ENCODE results near the gene POMT2.

POMT2 gene

DNA sequence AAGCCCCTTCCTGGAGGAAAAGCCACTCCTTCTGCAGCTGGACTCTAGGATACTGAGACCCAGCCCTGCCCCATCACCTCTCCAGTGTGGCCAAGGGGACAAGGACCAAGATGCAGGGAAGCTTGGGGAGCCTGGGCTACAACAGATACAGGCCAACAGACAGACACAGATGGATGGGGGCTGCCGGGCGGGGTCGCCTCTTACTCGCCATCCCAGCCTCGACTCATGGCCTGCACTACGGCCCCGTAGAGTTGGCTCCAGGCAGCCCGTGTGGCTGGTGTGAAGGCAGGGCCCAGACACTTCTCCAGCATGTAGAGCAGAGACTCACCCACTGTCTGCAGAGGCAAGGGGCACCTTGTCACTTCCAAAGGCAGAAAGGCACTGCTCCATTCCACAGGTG lies 54.3 kb downstream of the POMT2 start:
- no peak for DNase-seq (ENCODE audit: low read depth in 2 of 2)

DNA sequence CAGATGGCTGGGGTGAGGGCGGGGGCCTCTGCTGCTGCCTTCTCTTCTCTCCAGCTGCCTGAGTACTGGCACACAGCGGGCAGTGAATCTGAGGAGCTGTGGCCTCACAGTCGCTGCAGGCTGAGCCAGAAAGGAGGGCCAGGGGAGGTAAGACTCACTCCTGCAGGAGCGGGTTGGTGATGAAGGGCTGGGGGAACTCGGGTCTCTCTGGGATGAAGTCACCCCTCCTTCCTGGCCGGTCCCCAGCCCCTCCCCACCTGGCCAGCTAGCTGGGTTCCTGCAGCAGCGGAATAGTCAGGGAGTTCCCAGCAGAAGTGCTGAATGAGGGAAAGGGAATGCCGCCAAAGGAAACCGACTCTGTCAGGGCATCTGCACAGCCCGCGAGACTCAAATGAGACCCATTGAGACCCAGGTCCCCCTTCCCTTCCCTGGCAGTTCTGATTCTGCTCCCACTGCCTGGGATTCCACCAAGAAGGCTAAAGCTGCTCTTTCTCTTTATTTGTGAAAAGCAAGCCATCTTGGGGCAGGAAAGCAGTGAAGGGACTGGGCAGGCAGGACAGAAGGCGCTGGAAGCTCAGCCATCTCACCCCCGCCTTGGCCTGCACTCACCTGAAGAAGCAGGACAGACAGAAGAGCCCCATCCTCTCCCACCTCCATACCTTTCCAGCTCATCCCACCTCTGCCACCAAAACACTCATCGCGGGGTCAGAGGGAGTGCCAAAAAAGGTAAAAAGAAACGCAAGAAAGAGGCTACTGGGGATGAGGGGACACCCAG lies 54.9 kb downstream of the POMT2 start:
- DNase-seq (ENCODE audit: low read depth in 2 of 2) = no peak

DNA sequence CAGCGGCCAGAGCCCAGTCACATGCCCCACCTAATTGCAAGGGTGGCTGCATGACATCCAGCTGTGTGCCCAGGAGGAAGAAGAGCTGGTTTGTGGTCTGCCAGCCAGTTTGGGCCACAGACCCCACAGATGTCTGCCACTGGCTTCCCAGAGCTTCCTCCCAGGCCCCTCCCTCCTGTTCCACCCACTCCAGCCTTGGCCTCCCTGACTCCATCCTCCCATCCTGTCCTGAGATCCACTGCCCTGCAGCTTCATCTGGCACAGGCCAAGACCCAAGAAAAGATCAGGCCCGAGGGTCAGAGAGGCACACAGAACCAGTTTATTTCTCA lies 55.5 kb downstream of the POMT2 start:
- DNase-seq (ENCODE audit: low read depth in 2 of 2) = no peak

DNA sequence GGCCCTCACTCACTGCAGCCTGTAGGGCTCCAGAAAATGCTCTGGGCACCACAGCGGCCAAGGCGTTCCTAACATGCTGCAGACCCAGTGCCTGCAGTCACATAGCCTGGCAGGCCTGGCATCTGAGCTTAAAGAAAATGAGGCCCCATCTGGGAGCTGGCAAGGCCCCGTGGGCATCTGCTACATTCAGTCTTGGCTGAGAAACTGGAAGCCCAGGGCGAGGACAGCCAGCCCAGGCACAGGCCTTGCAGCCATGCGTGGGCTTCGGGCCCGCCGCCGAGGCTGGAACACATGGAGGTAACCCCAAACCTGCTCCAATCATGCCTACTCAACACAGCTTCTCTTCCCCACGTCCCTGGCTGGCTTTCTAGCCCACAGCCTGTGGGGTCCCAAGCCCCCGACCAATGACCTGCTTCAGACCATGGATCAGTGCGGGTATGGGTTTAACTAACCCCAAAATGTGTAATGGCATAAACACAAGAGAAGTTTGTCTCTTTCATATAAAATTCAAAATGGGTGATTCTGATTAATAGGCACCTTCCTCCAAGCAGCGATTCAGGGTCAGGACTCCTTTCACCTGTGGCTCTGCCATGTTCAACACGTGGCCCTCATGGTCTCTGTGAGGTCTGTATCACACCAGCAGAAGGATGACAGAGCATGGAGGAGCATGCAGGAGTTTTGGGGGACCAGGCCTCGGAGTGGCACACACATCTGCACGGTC lies 56.1 kb downstream of the POMT2 start:
- DNase-seq (ENCODE audit: low read depth in 2 of 2) = no peak

DNA sequence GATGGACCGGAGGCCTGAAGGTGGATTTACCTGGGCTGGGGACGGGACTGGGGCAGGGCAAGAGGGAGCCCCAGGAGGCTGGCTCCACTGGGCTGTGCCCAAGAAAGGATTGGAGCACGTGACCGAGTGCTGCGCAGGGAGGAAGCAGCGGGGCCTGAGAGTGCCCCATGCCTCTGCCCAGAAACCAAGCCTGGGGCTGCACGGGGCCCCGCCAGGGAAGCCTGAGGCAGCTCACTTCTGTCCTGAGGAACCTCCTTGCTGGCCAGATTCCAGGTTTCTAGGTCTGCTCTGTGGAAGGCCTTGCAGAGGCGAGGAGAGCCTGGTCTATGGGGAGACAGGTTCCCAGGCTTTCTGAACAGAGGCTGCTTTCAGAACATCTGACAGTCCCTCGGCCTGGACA lies 60.1 kb downstream of the POMT2 start:
- DNase-seq (ENCODE audit: low read depth in 2 of 2) = no peak

DNA sequence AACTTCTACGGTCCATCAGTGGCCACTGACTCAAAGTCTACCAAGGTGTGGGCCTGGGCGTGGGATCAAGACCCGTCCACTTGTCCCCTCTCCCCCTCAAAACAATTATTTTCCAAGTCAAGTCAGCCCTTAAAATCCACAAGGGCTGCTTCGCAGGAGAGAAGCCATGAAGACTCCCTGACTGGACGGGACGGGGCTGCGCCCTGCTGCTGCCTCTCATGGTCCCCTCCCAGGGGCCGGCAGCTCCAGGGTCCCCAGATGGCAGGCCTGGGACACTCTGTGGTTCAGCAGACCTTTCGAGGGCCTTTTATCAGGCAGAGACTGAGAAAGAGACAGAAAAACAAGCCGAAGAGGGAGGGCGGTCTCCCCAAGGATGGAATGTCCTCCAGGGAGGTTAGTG lies 60.5 kb downstream of the POMT2 start:
- DNase-seq (ENCODE audit: low read depth in 2 of 2) = no peak

DNA sequence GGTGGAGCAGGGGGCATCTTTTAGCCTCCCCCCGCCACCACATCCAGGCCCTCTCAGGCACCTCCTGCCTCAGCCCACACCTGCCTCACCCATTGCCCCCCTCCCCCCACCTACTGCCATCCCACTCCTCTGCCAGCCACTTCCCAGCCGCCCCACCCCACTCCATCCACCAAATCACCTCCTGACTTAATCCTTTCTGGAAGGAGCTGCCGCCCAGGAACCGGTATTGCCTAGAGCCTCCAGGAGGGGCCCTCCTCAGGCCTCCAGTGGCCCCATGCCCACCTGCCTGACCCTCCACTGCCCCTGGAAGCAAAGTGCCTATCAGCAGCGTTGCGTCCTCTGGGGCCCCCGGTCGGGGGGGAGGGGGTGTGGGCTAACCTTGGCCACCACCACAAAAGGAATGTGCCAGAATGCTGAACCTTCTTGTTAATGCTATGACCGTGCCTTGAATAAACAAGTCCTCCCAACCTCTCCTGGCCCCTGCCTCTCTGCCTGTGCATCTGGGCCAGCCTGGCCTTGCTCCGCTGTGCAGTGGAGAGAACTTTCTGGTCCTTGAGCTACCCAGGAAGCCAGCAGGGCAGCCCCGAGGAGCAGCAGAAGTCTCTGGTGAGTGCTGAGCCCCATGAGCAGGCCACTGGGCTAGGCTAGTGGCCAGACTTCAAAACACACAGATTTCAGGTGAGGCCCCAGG lies 61.5 kb downstream of the POMT2 start:
- no peak for DNase-seq (ENCODE audit: low read depth in 2 of 2)

DNA sequence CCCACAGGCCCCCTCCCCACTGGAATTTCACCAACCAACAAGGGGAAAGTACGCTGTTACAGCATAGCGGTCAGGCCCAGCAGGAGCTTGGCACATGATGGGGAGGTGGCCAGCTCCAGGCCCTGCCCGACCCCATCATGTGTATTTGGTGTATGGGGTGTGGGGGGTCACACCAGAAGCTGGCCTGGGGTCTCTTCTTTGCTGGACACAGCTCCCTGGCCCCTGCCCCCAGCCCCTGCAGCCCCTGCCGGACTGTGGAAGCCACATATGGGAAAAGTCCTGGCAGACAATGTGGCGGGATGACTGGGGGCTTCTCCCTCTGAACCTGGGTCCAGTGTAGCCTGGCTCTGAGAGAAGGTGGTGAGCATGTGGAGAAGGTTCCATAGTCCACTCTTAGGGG lies 62.1 kb downstream of the POMT2 start:
- no peak for DNase-seq (ENCODE audit: low read depth in 2 of 2)

DNA sequence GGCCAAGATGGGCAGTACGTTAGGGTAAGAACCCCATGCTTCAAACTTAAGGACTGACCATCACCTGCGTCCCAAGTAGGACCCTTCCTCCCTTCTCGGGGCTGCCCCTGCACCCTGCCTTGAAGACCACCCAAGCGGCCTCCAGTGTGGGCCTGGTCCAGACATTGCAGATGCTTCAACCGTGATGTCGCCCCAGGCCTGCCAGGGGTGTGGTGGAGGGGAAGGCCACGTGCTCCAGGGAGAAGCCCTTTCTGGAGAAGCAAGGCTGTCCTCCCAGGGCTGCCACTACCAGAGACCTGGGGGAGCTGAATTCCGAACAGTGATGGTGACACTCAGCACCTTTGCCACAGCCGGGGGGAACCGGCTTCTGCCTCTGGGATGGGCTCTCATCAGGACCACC lies 63.0 kb downstream of the POMT2 start:
- no peak for DNase-seq (ENCODE audit: low read depth in 2 of 2)

DNA sequence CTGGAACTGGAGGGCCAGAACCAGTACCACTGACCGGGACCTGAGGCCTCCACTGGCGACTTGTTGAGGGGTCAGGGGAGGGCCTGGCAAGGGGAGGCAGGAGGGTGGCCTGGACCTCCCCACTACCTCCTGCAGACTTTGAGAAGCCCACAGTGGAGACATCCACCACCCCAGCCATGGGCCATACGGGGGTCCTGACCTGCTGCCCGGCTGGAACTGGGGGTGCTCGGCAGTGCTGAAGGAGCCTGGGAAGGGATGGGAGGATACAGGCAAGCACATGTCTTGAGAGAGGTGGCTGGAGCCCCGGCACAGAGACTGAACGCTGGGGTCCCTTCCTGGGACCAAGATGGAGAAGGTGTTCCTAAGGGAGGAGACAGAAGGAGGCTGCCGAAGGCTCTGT lies 64.0 kb downstream of the POMT2 start:
- DNase-seq (ENCODE audit: low read depth in 2 of 2) = no peak

DNA sequence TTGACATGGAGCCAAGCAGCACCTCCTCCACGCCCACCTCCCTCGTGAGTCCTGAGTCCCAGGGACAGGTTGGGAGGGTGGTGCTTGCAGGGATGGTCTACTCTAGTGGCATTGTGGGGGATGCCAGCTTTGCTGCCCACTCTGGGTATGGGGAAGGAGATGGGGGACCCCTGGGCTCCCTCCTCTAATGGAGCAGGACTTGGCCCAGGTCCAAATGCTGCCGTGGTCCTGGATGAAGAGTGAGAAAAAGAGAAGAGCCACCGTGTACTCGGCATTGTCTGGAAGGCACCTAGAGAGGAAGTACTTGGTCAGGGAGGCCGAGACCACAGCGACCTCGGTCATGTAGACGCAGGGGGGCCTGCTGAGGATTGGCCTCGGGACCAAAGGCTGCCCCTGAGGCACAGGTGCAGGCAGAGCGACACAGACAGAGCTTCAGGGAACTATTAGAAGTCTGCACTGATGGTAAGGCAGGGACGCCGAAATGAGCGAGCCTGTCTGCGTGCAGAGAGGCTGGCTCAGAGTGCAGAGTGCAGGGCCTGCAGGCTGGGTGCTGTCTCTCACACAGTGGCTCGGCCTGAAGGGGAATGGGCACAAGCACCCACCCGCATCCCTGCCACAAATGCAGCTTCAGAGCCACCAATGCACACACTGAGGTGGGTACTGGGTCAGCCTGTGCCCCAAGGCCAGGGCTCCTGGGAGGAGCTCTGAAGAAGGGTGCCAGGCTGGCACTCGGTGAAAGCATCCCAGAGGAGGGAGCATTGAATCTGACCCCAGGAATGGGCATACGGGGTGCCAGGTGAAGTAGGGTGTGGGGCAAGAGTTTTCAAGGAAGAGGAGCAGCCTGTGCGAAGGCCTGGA lies 67.1 kb downstream of the POMT2 start:
- no peak for DNase-seq (ENCODE audit: low read depth in 2 of 2)

DNA sequence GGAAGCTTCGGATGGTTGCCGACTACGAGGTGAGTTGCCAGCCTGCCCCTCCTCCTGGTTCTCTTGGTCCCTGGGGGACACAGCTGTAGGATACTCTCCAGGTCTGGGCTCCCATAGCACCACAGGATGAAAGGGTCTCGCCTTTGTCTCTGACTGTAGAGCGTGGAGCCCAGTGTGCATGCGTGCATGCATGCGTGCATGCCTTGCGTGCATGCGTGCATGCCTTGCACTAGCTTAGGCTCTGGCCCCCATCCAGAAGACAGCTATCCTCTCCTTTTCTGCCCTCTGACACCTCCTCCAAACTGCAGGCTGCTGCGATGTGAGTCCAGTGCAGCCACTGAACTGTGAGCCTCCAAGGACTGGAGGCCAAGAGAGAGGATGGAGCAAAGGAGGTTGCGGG lies 68.8 kb downstream of the POMT2 start:
- DNase-seq (ENCODE audit: low read depth in 2 of 2) = no peak

DNA sequence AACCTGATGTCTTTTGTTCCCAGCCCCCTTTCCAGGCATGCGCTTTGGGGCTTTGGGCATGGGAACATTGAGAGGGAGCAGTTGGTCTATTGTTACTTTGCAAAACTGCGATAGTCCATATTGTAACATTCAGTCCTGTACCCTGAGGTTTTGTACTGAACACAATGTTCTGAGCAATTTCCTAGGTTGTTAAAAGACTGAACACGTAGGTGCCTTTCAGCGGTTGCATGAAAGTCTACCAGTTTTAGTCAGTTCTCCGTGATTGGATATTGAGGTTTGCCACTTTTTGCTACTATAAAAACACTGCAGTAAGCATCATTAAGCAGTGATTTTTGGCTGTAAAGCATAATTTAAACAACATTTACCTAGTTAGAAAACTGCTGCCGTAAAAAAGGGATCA lies 69.8 kb downstream of the POMT2 start:
- DNase-seq (ENCODE audit: low read depth in 2 of 2) = no peak

DNA sequence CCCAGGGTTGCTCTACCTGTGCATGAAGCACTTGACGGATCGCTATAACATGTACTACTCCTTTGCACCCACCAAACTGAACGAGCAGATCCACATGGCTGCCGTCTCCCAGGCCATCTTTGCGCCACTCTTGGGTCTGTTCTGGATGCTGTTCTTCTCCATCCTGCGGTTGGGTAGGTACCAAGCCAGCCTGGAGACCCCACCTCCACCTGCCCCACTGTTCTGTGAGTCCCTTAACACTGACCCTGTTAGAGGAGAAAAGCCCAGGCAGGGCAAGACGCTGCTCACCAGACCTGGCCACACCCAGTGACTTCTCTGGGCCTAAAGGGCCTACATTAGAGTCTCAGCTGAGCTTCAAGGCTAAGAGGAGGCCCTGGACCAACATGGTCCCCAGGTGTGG lies 71.4 kb downstream of the POMT2 start:
- no peak for DNase-seq (ENCODE audit: low read depth in 2 of 2)

DNA sequence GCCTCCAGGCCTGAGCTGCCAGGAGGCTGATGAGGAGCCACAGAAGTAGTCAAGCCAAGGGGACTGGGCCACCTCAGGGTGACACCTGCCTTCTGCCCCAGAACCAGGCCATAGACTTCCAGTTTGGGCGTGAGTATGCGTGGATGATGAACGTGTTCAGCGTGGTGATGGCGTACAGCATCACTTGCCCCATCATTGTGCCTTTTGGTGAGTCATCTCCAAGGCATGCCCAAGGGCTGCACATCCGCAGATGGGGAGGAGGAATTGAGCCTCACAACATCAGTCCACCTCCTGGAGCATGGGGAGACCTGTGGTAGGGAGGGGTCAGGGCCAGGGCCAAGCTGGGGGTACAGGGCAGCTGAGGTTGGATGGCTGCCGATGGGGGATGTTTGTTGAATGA lies 72.0 kb downstream of the POMT2 start:
- DNase-seq (ENCODE audit: low read depth in 2 of 2) = no peak

DNA sequence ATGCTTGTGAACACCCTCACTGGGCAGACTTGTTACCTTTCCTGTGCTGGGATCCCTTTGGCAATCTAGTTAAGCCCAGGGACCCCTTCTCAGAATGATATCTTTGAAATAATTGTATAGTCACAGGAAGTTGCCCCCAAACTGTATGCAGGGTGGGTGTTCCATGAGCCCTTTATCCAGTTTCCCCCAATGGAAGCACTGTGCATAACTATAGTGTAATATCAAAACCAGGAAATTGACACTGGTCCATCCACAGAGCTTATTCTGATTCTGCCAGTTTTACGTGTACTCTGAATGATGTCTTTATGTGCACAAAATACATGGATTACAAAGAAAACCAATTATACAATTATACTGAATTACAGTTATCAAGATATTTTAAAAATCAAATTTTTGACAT lies 73.9 kb downstream of the POMT2 start:
- DNase-seq (ENCODE audit: low read depth in 2 of 2) = no peak

DNA sequence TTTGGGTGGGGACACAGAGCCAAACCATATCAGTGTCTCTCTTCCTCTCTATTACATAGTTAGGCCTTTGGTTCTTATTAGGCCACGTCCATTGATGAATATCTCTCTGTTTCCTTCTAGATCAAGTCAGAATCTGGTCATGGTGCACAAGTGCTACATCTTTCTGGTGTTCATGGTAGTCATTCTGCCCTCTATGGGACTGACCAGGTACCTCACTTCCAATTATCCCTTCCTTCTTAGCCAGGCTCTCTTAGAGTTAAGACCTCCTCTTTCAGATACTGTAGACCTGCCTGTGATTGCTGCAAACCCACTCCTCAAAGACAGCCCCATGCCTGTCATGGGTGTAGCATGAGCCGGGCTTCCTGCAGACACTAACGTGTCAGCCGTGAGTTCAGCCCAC lies 74.9 kb downstream of the POMT2 start:
- DNase-seq (ENCODE audit: low read depth in 2 of 2) = no peak

DNA sequence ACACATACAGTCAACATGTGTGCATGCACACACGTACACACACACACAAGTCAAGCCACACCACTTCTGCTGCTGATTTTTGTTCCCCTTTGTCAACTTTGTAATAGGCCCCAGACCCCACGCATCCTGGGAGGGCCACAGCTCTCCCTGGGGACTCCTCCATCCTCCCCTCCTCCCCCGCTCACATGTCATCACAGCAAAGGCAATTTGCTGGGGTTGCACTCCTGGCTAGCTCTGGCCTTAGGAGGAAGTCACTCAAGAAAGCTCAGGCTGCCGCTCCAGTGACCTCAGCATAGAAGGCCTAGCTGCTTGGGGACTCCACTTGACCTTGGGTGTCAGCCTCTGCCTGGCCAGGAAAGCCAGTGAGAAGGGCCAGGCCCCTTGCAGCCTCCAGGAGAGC lies 76.8 kb downstream of the POMT2 start:
- DNase-seq (ENCODE audit: low read depth in 2 of 2) = no peak

DNA sequence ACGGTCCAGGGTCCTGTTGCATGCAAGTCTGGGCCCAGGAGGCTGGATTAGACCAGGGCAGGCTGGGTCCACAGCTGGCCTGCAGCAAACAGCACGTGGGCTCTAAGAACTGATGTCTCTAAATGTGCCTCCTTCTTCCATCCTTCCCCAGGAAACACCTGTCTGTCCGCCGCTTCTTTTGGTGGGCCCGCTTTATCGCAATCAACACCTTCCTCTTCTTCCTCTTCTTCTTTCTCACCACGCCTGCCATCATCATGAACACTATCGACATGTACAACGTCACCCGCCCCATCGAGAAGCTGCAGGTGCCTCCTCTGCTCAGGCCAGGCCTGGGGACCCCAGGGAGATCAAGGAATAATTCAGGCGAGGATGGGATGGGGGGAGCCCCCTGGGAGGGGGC lies 77.9 kb downstream of the POMT2 start:
- no peak for DNase-seq (ENCODE audit: low read depth in 2 of 2)

DNA sequence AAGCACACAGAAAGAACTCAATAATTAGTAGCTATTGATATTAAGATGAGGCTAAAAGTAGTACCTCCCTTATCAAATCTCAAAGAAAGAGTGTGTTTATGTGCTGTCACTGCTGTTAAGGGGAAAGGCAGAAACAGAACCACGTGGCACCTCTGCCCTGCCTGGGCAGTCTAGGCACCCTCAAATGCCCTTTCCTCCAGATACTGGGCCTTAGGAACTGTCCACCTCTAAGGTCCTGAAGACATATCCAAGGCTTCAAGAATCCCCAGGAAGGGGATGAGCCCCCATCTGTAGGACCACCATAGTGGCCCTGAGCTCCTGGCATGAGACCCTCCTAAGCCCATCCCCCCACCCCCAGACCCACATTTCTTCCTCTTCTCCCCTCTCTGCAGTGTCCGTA lies 78.7 kb downstream of the POMT2 start:
- DNase-seq (ENCODE audit: low read depth in 2 of 2) = no peak

DNA sequence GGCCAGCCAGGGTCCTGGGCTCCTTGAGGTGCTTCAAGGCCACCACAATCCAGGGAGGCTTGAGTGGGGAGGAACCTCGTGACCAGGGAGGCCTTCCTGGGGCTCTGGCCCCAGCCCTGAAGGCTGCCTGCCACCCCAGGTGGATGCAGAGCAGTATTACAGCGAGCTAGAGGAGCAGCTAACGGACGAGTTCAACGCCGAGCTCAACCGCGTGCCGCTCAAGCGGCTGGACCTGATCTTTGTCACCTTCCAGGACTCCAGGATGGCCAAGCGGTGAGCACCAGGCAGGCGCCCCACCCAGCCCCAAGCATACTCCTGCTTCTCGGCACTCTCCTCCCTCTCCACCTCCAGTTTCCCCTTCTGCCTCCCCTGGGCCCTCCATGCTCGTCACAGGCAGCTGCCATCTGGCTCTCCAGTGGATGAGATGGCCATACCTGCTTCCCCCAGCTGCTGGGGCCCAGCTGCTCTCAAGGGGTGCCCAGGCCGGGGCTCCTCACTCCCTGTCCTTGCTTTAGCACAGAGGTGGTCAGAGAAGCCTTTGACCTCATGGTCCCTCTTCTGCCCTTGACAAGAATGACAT lies 80.3 kb downstream of the POMT2 start:
- no peak for DNase-seq (ENCODE audit: low read depth in 2 of 2)

DNA sequence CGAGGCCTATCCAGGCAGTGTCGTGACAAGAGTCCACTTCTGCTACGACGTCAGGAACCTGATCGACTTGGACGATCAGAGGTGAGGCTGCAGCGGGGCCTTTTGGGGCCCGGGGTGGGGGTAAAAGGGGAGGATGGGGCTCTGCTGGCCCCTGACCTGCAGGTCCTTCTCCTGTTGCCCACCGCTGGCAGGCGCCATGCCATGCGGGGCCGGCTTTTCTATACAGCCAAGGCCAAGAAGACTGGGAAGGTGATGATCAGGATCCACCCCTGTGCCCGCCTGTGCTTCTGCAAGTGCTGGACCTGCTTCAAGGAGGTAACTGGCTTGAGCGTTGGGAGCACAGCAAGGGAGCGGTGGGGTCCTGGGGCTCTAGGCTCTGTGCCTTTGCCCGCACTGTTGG lies 81.3 kb downstream of the POMT2 start:
- DNase-seq (ENCODE audit: low read depth in 2 of 2) = no peak

Data from fibroblast of skin of left biceps (primary cell).